MM.1S (cell line): ENCODE results near the gene ACBD5.

Experiments used
- DNase-seq: peaks from one replicate; pipeline ENCODE4 v3.0.0-alpha.2; 2015
- H2AFZ ChIP-seq: fragments of 300-600 bp; sonication (generic); 2 replicates; pipeline ENCODE4 v1.6.0; 2016; ENCODE audit warnings: antibody characterized with exemption, low read length
- H3F3A ChIP-seq: fragments of 300-600 bp; sonication (generic); 2 replicates; pipeline ENCODE4 v1.6.1; 2016; ENCODE audit warnings: mild to moderate bottlenecking, antibody characterized with exemption, low read length, moderate library complexity, mixed read lengths; ENCODE audit not compliant: insufficient read depth
- H3K27ac ChIP-seq: fragments of 300-600 bp; sonication (generic); 2 replicates; pipeline ENCODE4 v1.5.1; 2016; ENCODE audit warnings: mild to moderate bottlenecking, low read length
- H3K27me3 ChIP-seq: fragments of 300-600 bp; sonication (generic); replicated peaks from 2 replicates; pipeline ENCODE4 v1.6.0; 2016; ENCODE audit warnings: low read length; ENCODE audit not compliant: insufficient read depth
- H3K36me3 ChIP-seq: fragments of 300-600 bp; sonication (generic); replicated peaks from 2 replicates; pipeline ENCODE4 v1.6.1; 2016; ENCODE audit warnings: mild to moderate bottlenecking, low read length, mixed read lengths; ENCODE audit not compliant: insufficient read depth
- H3K4me1 ChIP-seq: fragments of 300-600 bp; sonication (generic); 2 replicates; pipeline ENCODE4 v1.6.1; 2016; ENCODE audit warnings: low read length, mixed read lengths
- H3K4me2 ChIP-seq: fragments of 300-600 bp; sonication (generic); 2 replicates; pipeline ENCODE4 v1.6.0; 2016; ENCODE audit warnings: low read depth, low read length
- H3K4me3 ChIP-seq: fragments of 300-600 bp; sonication (generic); 2 replicates; pipeline ENCODE4 v1.5.1; 2016; ENCODE audit warnings: low read length, mixed read lengths
- H3K79me2 ChIP-seq: fragments of 300-600 bp; sonication (generic); 2 replicates; pipeline ENCODE4 v1.6.1; 2016; ENCODE audit warnings: mixed run types, low read length, mixed read lengths
- H3K9ac ChIP-seq: fragments of 300-600 bp; sonication (generic); 2 replicates; pipeline ENCODE4 v1.6.1; 2016; ENCODE audit warnings: low read length, mixed read lengths
- H3K9me2 ChIP-seq: fragments of 300-600 bp; sonication (generic); replicated peaks from 2 replicates; pipeline ENCODE4 v1.6.1; 2016; ENCODE audit warnings: mild to moderate bottlenecking, low read length, mixed read lengths; ENCODE audit not compliant: insufficient read depth
- H3K9me3 ChIP-seq: fragments of 300-600 bp; sonication (generic); replicated peaks from 2 replicates; pipeline ENCODE4 v1.6.1; 2016; ENCODE audit warnings: mild to moderate bottlenecking, low read length, mixed read lengths; ENCODE audit not compliant: insufficient read depth
- H4K20me1 ChIP-seq: fragments of 300-600 bp; sonication (generic); 2 replicates; pipeline ENCODE4 v1.6.1; 2016; ENCODE audit warnings: mild to moderate bottlenecking, low read length, moderate library complexity, mixed read lengths; ENCODE audit not compliant: insufficient read depth
- CTCF ChIP-seq: fragments of 300-600 bp; sonication (generic); IDR thresholded peaks from 2 replicates; pipeline ENCODE4 v1.5.1; 2016; ENCODE audit warnings: antibody characterized with exemption, low read length, mixed read lengths
- EZH2 ChIP-seq: fragments of 300-600 bp; sonication (generic); optimal IDR thresholded peaks from 2 replicates; pipeline ENCODE3; 2017; ENCODE audit warnings: low read depth, mild to moderate bottlenecking, antibody characterized with exemption, low read length, mixed read lengths
- EZH2phosphoT487 ChIP-seq: fragments of 300-600 bp; sonication (generic); IDR thresholded peaks from 2 replicates; pipeline ENCODE4 v1.6.1; 2018; ENCODE audit warnings: antibody characterized with exemption, low read length

ACBD5 gene

GRCh38 chr10:27225011-27225590 lies 15.5 kb downstream of the ACBD5 start:
- Histone ChIP-seq H3K27ac (no peak overlapping the region), H3K4me1 (no peaks in the 10 kb centered on the region), H3K79me2 (no peaks in the 10 kb centered on the region), H3K36me3 (peaks cover 3% of the 10 kb centered on the region; the same call in 1 of the 2 replicates), H3K27me3 (no peaks in the 10 kb centered on the region), H3K4me2 (no peak overlapping the region), H2AFZ (no peak overlapping the region), H3F3A (no peaks in the 10 kb centered on the region), H3K9ac (no peak overlapping the region), H3K9me2 (no peaks in the 10 kb centered on the region), H3K4me3 (no peak overlapping the region), H3K9me3 (no peaks in the 10 kb centered on the region), H4K20me1 (no peaks in the 10 kb centered on the region)
- no peak for DNase-seq
- no peak for TF ChIP-seq CTCF
- no peak for TF ChIP-seq EZH2phosphoT487
- no peak for TF ChIP-seq EZH2

DNA sequence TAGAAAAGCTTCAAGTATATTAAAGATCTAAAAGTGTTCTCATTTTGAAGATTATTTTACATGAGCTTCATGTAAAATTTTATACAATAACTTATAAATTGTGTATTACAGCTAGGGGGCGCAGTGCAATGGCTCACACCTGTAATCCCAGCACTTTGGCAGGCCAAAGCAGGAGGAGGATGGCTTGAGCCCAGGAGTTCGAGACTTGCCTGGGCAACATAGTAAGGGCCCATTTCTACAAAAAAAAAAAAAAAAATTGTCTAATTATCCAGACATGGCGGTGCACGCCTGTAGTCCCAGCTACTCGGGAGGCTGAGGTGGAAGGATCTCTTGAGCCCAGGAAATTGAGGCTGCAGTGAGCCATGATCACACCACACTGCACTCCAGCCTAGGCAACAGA lies 16.6 kb downstream of the ACBD5 start:
- DNase-seq = peak; percentile 61
- TF ChIP-seq EZH2phosphoT487 (no peak), CTCF (peak; percentile 50), EZH2 (no peak)

GRCh38 chr10:27207350-27207749 lies 33.2 kb downstream of the ACBD5 start:
- no peaks in the 10 kb centered on the region for H3K9me2 ChIP-seq
- no peak for DNase-seq
- no peak overlapping the region for H3K4me3 ChIP-seq
- H3K36me3 ChIP-seq = peaks cover 4% of the 10 kb centered on the region; the same call in 1 of the 2 replicates
- H3K9ac ChIP-seq = no peak overlapping the region
- no peaks in the 10 kb centered on the region for H4K20me1 ChIP-seq
- no peak overlapping the region for H3K4me2 ChIP-seq
- H3K79me2 ChIP-seq = no peaks in the 10 kb centered on the region
- H3F3A ChIP-seq = no peaks in the 10 kb centered on the region
- H3K9me3 ChIP-seq = no peaks in the 10 kb centered on the region
- TF ChIP-seq EZH2 = no peak
- TF ChIP-seq EZH2phosphoT487 = no peak
- no peak for TF ChIP-seq CTCF
- no peaks in the 10 kb centered on the region for H3K27me3 ChIP-seq
- no peaks in the 10 kb centered on the region for H3K4me1 ChIP-seq
- no peak overlapping the region for H2AFZ ChIP-seq
- no peak overlapping the region for H3K27ac ChIP-seq

More for the DNA sequence above, 16.6 kb downstream of the ACBD5 start:
- H3K9me3 ChIP-seq = no peaks in the 10 kb centered on the region
- H3K9ac ChIP-seq = no peak overlapping the region
- H3F3A ChIP-seq = no peaks in the 10 kb centered on the region
- no peaks in the 10 kb centered on the region for H3K27me3 ChIP-seq
- no peak overlapping the region for H3K4me3 ChIP-seq
- no peaks in the 10 kb centered on the region for H3K9me2 ChIP-seq
- H3K27ac ChIP-seq = no peak overlapping the region
- no peak overlapping the region for H3K4me2 ChIP-seq
- no peak overlapping the region for H2AFZ ChIP-seq
- 0 out of 2 replicates have a peak, but pooled peaks cover 8% of the 10 kb centered on the region for H3K36me3 ChIP-seq
- no peaks in the 10 kb centered on the region for H3K4me1 ChIP-seq
- no peaks in the 10 kb centered on the region for H4K20me1 ChIP-seq
- no peaks in the 10 kb centered on the region for H3K79me2 ChIP-seq
